ENCODE measurements around the gene AGT. TPM values are rescaled to one million over a fixed set of nuclear protein-coding genes. Genes with fewer than 3 reads are reported as not detected.
"Not testable (repeated sequence)": the region's sequence is repeated elsewhere in the genome, so short reads cannot be mapped to it uniquely, and the experiment has no call there.

Gene AGT
- total and polyA plus RNA-seq, 2 experiments from 2014 or later = 16.6 to 23.8 TPM

- TF ChIP-seq, protein P1, sequence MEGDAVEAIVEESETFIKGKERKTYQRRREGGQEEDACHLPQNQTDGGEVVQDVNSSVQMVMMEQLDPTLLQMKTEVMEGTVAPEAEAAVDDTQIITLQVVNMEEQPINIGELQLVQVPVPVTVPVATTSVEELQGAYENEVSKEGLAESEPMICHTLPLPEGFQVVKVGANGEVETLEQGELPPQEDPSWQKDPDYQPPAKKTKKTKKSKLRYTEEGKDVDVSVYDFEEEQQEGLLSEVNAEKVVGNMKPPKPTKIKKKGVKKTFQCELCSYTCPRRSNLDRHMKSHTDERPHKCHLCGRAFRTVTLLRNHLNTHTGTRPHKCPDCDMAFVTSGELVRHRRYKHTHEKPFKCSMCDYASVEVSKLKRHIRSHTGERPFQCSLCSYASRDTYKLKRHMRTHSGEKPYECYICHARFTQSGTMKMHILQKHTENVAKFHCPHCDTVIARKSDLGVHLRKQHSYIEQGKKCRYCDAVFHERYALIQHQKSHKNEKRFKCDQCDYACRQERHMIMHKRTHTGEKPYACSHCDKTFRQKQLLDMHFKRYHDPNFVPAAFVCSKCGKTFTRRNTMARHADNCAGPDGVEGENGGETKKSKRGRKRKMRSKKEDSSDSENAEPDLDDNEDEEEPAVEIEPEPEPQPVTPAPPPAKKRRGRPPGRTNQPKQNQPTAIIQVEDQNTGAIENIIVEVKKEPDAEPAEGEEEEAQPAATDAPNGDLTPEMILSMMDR (IDR thresholded peaks at IDR 0.05; ENCODE audit: low read depth, low read length) = no peak
- no peaks in the 10 kb centered on the region for H3K27me3 ChIP-seq
- H3K36me3 ChIP-seq = peaks cover 36% of the 10 kb centered on the region
- H3K27ac ChIP-seq = no peak overlapping the region
- no peak overlapping the region for H3K4me3 ChIP-seq
- no peak for DNase-seq (ENCODE audit: low read depth in 1 of 2, low spot score in 1 of 2)
- peaks cover 29% of the 10 kb centered on the region for H3K4me1 ChIP-seq (ENCODE audit: low read depth)
- peaks cover 4% of the 10 kb centered on the region for H3K9me3 ChIP-seq (ENCODE audit: low read depth)
These were observed 36.7 kb downstream of the AGT start for GRCh38 chr1:230677200-230677599.

DNA sequence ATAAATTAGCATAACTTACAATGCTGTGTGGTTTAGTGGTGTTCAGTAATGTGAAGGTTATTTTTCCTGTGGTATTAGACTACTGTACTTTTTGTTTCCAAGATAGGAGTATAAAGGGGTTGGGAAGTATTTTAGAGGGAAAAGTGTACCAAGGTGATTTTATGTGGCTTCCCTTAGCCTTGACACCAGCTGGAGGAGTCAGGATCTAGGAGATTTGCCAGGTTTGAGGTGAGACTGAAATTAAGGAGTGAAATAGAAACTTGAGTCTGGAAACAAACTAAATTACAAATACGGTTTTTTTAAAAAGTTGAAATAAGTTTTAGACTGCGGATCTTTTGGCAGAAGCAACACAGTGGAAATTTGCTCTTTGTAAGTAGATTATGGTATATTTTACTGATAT is 39.3 kb downstream of the AGT start:
- H3K4me3 ChIP-seq = no peak overlapping the region
- no peaks in the 10 kb centered on the region for H3K27me3 ChIP-seq
- H3K27ac ChIP-seq = peak overlapping the region; percentile 55
- DNase-seq (ENCODE audit: low read depth in 1 of 2, low spot score in 1 of 2) = no peak
- peaks cover 11% of the 10 kb centered on the region for H3K4me1 ChIP-seq (ENCODE audit: low read depth)
- H3K9me3 ChIP-seq (ENCODE audit: low read depth) = peaks cover 4% of the 10 kb centered on the region
- H3K36me3 ChIP-seq = peaks cover 39% of the 10 kb centered on the region
- TF ChIP-seq, protein P1 (IDR thresholded peaks at IDR 0.05; ENCODE audit: low read depth, low read length) = no peak

GRCh38 chr1:230669543-230669942 is 44.4 kb downstream of the AGT start:
- peaks cover 16% of the 10 kb centered on the region for H3K36me3 ChIP-seq
- no peaks in the 10 kb centered on the region for H3K9me3 ChIP-seq (ENCODE audit: low read depth)
- H3K27me3 ChIP-seq = no peaks in the 10 kb centered on the region

GRCh38 chr1:230668227-230668626 is 45.7 kb downstream of the AGT start:
- Histone ChIP-seq H3K27me3 (no peaks in the 10 kb centered on the region), H3K4me3 (no peak overlapping the region), H3K4me1 (ENCODE audit: low read depth) (no peaks in the 10 kb centered on the region), H3K9me3 (ENCODE audit: low read depth) (no peaks in the 10 kb centered on the region), H3K27ac (no peak overlapping the region), H3K36me3 (peaks cover 26% of the 10 kb centered on the region)
- TF ChIP-seq, protein P1 (IDR thresholded peaks at IDR 0.05; ENCODE audit: low read depth, low read length) = no peak
- no peak for DNase-seq (ENCODE audit: low read depth in 1 of 2, low spot score in 1 of 2)

More at GRCh38 chr1:230669543-230669942, 44.4 kb downstream of the AGT start:
- no peak overlapping the region for H3K4me3 ChIP-seq
- peaks cover 10% of the 10 kb centered on the region for H3K4me1 ChIP-seq (ENCODE audit: low read depth)
- no peak overlapping the region for H3K27ac ChIP-seq
- TF ChIP-seq, protein P1 (IDR thresholded peaks at IDR 0.05; ENCODE audit: low read depth, low read length) = no peak
- DNase-seq (ENCODE audit: low read depth in 1 of 2, low spot score in 1 of 2) = no peak

- no peak overlapping the region for H3K27ac ChIP-seq
- peaks cover 38% of the 10 kb centered on the region for H3K36me3 ChIP-seq
- no peak overlapping the region for H3K4me3 ChIP-seq
- no peaks in the 10 kb centered on the region for H3K9me3 ChIP-seq (ENCODE audit: low read depth)
- no peaks in the 10 kb centered on the region for H3K27me3 ChIP-seq
- peak in 1 of 2 donors; percentile 25 for DNase-seq (ENCODE audit: low read depth in 1 of 2, low spot score in 1 of 2)
- H3K4me1 ChIP-seq (ENCODE audit: low read depth) = no peaks in the 10 kb centered on the region
- TF ChIP-seq, protein P1 (IDR thresholded peaks at IDR 0.05; ENCODE audit: low read depth, low read length) = no peak
These were observed 51.9 kb downstream of the AGT start for GRCh38 chr1:230661976-230662375.

DNA sequence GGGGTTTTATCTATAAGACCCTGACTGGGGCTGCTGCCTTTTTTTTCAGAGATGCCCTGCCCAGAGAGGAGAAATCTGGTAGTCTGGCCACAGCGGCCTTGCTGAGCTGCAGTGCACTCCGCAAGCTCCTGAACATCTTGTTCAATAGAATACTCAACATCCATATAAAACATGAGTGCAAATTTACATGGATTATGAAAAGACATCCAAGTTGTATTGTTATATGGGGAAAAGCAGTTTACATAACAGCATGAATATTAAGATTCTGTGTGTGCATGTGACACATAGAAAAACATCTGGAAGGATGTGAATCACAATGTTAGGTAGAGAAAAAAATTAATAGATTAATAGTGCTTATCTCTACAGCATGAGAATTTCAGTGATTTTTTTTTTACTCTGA is 55.2 kb downstream of the AGT start:
- TF ChIP-seq, protein P1 (IDR thresholded peaks at IDR 0.05; ENCODE audit: low read depth, low read length) = no peak
- peaks cover 26% of the 10 kb centered on the region for H3K36me3 ChIP-seq
- no peaks in the 10 kb centered on the region for H3K4me1 ChIP-seq (ENCODE audit: low read depth)
- no peak overlapping the region for H3K4me3 ChIP-seq
- DNase-seq (ENCODE audit: low read depth in 1 of 2, low spot score in 1 of 2) = no peak
- H3K9me3 ChIP-seq (ENCODE audit: low read depth) = no peaks in the 10 kb centered on the region
- H3K27me3 ChIP-seq = no peaks in the 10 kb centered on the region
- H3K27ac ChIP-seq = no peak overlapping the region

GRCh38 chr1:230658103-230658502 is 55.8 kb downstream of the AGT start:
- not testable (repeated sequence) for H3K27ac ChIP-seq

DNA sequence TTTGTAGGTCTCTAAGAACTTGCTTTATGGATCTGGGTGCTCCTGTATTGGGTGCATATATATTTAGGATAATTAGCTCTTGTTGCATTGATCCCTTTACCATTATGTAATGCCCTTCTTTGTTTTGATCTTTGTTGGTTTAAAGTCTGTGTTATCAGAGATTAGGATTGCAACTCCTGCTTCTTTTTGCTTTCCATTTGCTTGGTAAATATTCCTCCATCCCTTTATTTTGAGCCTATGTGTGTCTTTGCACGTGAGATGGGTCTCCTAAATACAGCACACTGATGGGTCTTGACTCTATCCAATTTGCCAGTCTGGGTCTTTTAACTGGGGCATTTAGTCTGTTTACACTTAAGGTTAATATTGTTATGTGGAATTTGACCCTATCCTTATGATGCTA is 57.2 kb downstream of the AGT start:
- H3K4me1 ChIP-seq (ENCODE audit: low read depth); H3K9me3 ChIP-seq (ENCODE audit: low read depth); DNase-seq (ENCODE audit: low read depth in 1 of 2, low spot score in 1 of 2); H3K4me3 ChIP-seq; H3K27ac ChIP-seq; H3K27me3 ChIP-seq: not testable (repeated sequence)
- H3K36me3 ChIP-seq = peaks cover 19% of the 10 kb centered on the region

More at GRCh38 chr1:230658103-230658502, 55.8 kb downstream of the AGT start:
- not testable (repeated sequence) for H3K27me3 ChIP-seq; H3K4me3 ChIP-seq; DNase-seq (ENCODE audit: low read depth in 1 of 2, low spot score in 1 of 2); H3K4me1 ChIP-seq (ENCODE audit: low read depth); H3K9me3 ChIP-seq (ENCODE audit: low read depth)
- H3K36me3 ChIP-seq = peaks cover 20% of the 10 kb centered on the region

Measured in cardiac muscle cell (in vitro differentiated cells and primary cell).